ENCODE measurements around the gene RUBCN. TPM values are rescaled to one million over a fixed set of nuclear protein-coding genes. Genes with fewer than 3 reads are reported as not detected.
A peak's percentile ranks its signal among the peaks of the same experiment; 100 is the strongest.

The RUBCN gene
- total and polyA plus RNA-seq, 10 of the 15 experiments (the other 5 are each of a cell fraction or from before 2014, with no cell fraction given): 15.5 to 79.9 (median 40.4) TPM

DNA sequence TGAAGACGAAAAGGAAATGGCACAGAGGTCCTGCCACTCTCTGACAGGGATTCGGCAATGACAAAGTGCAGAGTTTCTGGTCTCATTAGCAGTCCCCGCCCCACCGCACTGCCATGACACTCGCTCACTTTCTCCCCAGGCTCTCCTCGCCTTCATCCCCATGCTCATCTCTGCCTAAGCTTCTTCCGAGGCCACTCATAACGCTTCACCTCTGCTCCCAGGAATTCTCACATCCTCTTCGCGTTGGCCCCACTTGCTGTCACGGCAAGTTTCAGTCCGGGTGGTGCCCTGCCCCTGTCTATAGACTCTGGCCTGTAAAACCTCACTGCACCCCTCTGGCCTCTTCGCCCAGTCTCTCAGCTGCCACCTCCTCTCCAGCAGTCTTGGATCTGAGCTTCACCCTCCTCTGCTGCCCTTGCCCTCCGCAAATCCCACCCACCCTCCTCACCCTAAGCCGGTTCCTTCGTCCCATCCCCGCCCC, 654 bp downstream of the RUBCN start:
- Histone ChIP-seq H3K4me1 (ENCODE audit: control insufficient read depth, insufficient read depth, low read length) (peaks cover 12% of the 10 kb centered on the region), H3K27ac (ENCODE audit: control insufficient read depth, insufficient read depth) (peak overlapping the region; percentile 95), H3K27me3 (replicated peaks in 1 of 2; ENCODE audit: control insufficient read depth in 2 of 2, insufficient read depth in 2 of 2, low read length in 1 of 2) (no peaks in the 10 kb centered on the region), H3K9ac (ENCODE audit: control insufficient read depth, insufficient read depth, low read length) (peak overlapping the region; percentile 91), H3K4me2 (ENCODE audit: control insufficient read depth, insufficient read depth) (peak overlapping the region; percentile 68), H3K79me2 (ENCODE audit: control insufficient read depth, insufficient read depth, low read length) (peaks cover 54% of the 10 kb centered on the region), H3K4me3 (peak overlapping the region; percentile 81), H3K36me3 (ENCODE audit: control insufficient read depth in 2 of 2, insufficient read depth in 2 of 2, low read length in 1 of 2) (peaks cover 0 to 6% of the 10 kb centered on the region in 2 experiments; a peak in 2 of 4 replicates), H3K9me3 (replicated peaks; ENCODE audit: control insufficient read depth, insufficient read depth, low read length) (no peaks in the 10 kb centered on the region), H2AFZ (ENCODE audit: control insufficient read depth, low read depth, low read length) (no peak overlapping the region; the same call in 1 of the 2 replicates), H4K20me1 (ENCODE audit: control insufficient read depth, insufficient read depth) (no peaks in the 10 kb centered on the region)
- SMC1A ChIA-PET (ENCODE audit: uncharacterized antibody, unreplicated experiment): interaction anchor here (0.8 to 4.9 kb wide), 14 partner anchors 11 to 99 kb away, joined by 3 to 127 read pairs (median 4); no protein-coding TSS in a partner anchor
- CTCF ChIA-PET: interaction anchor here (0.9 to 5.4 kb wide), 8 partner anchors 11 to 137 kb away, joined by 3 to 37 read pairs (median 4); partner anchors contain the start of gene FYTTD1
- no TSS peak for BruUV-seq (replicated peaks)
- DNase-seq (ENCODE audit: low read depth, low spot score) (no peak), FAIRE-seq (peak; percentile 83), ATAC-seq (peak; percentile 55)
- intact Hi-C loops (cut with micrococcal nuclease; ENCODE audit: unreplicated experiment) (loop anchor here (2.0 kb wide), 1 partner anchor 55 kb away; the partner anchor contains the start of gene LRCH3), in situ Hi-C loops (cut with MboI) (no loop called here)
- WGBS (ENCODE audit: insufficient coverage, insufficient replicate concordance, low lambda C conversion rate, missing lambda C conversion rate): 0% methylated on average over 14 of the region's 17 CpGs
- POLR2A ChIA-PET: interaction anchor here (0.6 to 5.0 kb wide), 6 partner anchors 10 to 669 kb away, joined by 4 to 72 read pairs (median 12); no protein-coding TSS in a partner anchor
- RAD21 ChIA-PET (ENCODE audit: unreplicated experiment): interaction anchor here (0.5 to 4.6 kb wide), 11 partner anchors 10 to 439 kb away, joined by 3 to 57 read pairs (median 5); partner anchors contain the start of genes FYTTD1 and LRCH3
- TF ChIP-seq TARDBP (IDR thresholded peaks at IDR 0.05; ENCODE audit: borderline replicate concordance) (no peak), IKZF2 (IDR thresholded peaks at IDR 0.05) (peak; percentile 67 to 69), ZNF217 (IDR thresholded peaks at IDR 0.05) (0 out of 2 replicates have a peak, but pooled peaks have one; percentile 1), CREM (IDR thresholded peaks at IDR 0.05; ENCODE audit: low read depth) (0 out of 2 replicates have a peak, but pooled peaks have one; percentile 25), GATAD2B (conservative IDR thresholded peaks at IDR 0.05; ENCODE audit: low read depth) (no peak), POLR2AphosphoS5 (IDR thresholded peaks at IDR 0.05; ENCODE audit: low read length) (peak; percentile 90), SPI1 (IDR thresholded peaks at IDR 0.05; ENCODE audit: borderline replicate concordance, insufficient read depth, low read depth, low read length) (peak; percentile 61; the same call in 1 of the 2 replicates), KLF5 (IDR thresholded peaks at IDR 0.05; ENCODE audit: partially characterized antibody) (no peak), HDGF (IDR thresholded peaks at IDR 0.05) (0 out of 2 replicates have a peak, but pooled peaks have one; percentile 54), MTA3 (IDR thresholded peaks at IDR 0.05; ENCODE audit: borderline replicate concordance, low read length) (0 out of 2 replicates have a peak, but pooled peaks have one; percentile 60), DPF2 (IDR thresholded peaks at IDR 0.05) (no peak)
- TF ChIP-seq, protein P1, sequence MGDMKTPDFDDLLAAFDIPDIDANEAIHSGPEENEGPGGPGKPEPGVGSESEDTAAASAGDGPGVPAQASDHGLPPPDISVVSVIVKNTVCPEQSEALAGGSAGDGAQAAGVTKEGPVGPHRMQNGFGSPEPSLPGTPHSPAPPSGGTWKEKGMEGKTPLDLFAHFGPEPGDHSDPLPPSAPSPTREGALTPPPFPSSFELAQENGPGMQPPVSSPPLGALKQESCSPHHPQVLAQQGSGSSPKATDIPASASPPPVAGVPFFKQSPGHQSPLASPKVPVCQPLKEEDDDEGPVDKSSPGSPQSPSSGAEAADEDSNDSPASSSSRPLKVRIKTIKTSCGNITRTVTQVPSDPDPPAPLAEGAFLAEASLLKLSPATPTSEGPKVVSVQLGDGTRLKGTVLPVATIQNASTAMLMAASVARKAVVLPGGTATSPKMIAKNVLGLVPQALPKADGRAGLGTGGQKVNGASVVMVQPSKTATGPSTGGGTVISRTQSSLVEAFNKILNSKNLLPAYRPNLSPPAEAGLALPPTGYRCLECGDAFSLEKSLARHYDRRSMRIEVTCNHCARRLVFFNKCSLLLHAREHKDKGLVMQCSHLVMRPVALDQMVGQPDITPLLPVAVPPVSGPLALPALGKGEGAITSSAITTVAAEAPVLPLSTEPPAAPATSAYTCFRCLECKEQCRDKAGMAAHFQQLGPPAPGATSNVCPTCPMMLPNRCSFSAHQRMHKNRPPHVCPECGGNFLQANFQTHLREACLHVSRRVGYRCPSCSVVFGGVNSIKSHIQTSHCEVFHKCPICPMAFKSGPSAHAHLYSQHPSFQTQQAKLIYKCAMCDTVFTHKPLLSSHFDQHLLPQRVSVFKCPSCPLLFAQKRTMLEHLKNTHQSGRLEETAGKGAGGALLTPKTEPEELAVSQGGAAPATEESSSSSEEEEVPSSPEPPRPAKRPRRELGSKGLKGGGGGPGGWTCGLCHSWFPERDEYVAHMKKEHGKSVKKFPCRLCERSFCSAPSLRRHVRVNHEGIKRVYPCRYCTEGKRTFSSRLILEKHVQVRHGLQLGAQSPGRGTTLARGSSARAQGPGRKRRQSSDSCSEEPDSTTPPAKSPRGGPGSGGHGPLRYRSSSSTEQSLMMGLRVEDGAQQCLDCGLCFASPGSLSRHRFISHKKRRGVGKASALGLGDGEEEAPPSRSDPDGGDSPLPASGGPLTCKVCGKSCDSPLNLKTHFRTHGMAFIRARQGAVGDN (IDR thresholded peaks at IDR 0.05): no peak
- TF ChIP-seq, protein P2, sequence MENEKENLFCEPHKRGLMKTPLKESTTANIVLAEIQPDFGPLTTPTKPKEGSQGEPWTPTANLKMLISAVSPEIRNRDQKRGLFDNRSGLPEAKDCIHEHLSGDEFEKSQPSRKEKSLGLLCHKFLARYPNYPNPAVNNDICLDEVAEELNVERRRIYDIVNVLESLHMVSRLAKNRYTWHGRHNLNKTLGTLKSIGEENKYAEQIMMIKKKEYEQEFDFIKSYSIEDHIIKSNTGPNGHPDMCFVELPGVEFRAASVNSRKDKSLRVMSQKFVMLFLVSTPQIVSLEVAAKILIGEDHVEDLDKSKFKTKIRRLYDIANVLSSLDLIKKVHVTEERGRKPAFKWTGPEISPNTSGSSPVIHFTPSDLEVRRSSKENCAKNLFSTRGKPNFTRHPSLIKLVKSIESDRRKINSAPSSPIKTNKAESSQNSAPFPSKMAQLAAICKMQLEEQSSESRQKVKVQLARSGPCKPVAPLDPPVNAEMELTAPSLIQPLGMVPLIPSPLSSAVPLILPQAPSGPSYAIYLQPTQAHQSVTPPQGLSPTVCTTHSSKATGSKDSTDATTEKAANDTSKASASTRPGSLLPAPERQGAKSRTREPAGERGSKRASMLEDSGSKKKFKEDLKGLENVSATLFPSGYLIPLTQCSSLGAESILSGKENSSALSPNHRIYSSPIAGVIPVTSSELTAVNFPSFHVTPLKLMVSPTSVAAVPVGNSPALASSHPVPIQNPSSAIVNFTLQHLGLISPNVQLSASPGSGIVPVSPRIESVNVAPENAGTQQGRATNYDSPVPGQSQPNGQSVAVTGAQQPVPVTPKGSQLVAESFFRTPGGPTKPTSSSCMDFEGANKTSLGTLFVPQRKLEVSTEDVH (IDR thresholded peaks at IDR 0.05; ENCODE audit: low read depth, partially characterized antibody): no peak
- TF ChIP-seq, protein P3, sequence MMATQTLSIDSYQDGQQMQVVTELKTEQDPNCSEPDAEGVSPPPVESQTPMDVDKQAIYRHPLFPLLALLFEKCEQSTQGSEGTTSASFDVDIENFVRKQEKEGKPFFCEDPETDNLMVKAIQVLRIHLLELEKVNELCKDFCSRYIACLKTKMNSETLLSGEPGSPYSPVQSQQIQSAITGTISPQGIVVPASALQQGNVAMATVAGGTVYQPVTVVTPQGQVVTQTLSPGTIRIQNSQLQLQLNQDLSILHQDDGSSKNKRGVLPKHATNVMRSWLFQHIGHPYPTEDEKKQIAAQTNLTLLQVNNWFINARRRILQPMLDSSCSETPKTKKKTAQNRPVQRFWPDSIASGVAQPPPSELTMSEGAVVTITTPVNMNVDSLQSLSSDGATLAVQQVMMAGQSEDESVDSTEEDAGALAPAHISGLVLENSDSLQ (IDR thresholded peaks at IDR 0.05): peak; percentile 75
- TF ChIP-seq, protein P4, sequence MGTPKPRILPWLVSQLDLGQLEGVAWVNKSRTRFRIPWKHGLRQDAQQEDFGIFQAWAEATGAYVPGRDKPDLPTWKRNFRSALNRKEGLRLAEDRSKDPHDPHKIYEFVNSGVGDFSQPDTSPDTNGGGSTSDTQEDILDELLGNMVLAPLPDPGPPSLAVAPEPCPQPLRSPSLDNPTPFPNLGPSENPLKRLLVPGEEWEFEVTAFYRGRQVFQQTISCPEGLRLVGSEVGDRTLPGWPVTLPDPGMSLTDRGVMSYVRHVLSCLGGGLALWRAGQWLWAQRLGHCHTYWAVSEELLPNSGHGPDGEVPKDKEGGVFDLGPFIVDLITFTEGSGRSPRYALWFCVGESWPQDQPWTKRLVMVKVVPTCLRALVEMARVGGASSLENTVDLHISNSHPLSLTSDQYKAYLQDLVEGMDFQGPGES (IDR thresholded peaks at IDR 0.05): no peak

All from GM12878 (cell line).